ENCODE data around the gene RAP2A.

Gene RAP2A

DNA sequence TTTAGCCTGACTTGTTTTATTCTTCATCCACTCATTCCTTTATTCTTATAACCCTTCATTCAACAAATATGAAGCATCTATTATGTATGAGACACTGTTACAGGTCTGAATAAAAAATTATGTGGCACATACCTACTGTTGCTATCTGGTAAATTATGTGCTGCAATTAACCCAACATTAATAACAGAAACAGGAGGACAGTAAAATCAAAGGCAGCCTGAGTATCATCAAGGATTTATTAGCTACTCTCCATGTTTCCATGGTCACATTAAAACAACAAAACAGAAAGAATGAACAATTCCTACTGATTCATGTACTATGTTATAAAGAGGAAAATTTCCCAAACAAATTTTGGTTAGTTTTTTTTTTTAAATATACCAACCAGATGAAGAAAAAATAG is 43.9 kb downstream of the RAP2A start:
- Histone ChIP-seq H3K4me1 (ENCODE audit: low read length) (no peaks in the 10 kb centered on the region), H3K36me3 (replicated peaks; ENCODE audit: insufficient read depth, low read length) (no peaks in the 10 kb centered on the region), H3K9me2 (replicated peaks; ENCODE audit: insufficient read depth, low read length) (no peaks in the 10 kb centered on the region), H3K27ac (ENCODE audit: low read length) (no peak overlapping the region), H3K4me3 (ENCODE audit: low read length) (no peak overlapping the region), H3K9me3 (replicated peaks; ENCODE audit: insufficient read depth, low read length) (no peaks in the 10 kb centered on the region), H3F3A (ENCODE audit: insufficient read depth, low read length) (no peaks in the 10 kb centered on the region), H3K9ac (ENCODE audit: low read length) (no peak overlapping the region), H3K79me2 (ENCODE audit: low read length) (no peaks in the 10 kb centered on the region), H4K20me1 (ENCODE audit: insufficient read depth, low read length) (no peaks in the 10 kb centered on the region), H2AFZ (ENCODE audit: low read length) (no peak overlapping the region), H3K4me2 (ENCODE audit: low read depth, low read length) (no peak overlapping the region), H3K27me3 (replicated peaks; ENCODE audit: insufficient read depth, low read length) (no peaks in the 10 kb centered on the region)
- DNase-seq, result no peak
- no peak for TF ChIP-seq EZH2 (optimal IDR thresholded peaks at IDR 0.05; ENCODE audit: low read depth, low read length)
- TF ChIP-seq EZH2phosphoT487 (IDR thresholded peaks at IDR 0.05; ENCODE audit: low read length), result no peak
- TF ChIP-seq, protein P1, sequence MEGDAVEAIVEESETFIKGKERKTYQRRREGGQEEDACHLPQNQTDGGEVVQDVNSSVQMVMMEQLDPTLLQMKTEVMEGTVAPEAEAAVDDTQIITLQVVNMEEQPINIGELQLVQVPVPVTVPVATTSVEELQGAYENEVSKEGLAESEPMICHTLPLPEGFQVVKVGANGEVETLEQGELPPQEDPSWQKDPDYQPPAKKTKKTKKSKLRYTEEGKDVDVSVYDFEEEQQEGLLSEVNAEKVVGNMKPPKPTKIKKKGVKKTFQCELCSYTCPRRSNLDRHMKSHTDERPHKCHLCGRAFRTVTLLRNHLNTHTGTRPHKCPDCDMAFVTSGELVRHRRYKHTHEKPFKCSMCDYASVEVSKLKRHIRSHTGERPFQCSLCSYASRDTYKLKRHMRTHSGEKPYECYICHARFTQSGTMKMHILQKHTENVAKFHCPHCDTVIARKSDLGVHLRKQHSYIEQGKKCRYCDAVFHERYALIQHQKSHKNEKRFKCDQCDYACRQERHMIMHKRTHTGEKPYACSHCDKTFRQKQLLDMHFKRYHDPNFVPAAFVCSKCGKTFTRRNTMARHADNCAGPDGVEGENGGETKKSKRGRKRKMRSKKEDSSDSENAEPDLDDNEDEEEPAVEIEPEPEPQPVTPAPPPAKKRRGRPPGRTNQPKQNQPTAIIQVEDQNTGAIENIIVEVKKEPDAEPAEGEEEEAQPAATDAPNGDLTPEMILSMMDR (IDR thresholded peaks at IDR 0.05; ENCODE audit: low read length), result no peak

DNA sequence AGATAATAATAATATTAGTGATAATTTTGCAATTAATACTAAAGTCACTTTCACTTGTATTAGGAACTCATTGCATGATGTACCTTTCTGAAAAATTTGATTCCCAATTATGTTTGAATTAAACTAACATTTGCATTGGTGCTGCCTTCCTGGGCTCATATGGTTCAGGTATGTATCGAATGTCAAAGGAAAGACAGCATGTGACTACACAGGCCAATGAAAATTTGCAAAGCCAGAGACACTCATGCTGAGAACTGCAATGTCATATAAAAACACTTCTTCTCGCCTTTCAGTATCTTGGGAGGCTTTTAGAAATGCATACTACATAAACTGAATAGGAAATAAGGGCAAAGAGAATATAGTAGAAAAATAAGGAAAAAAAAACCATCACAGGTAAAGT is 44.3 kb downstream of the RAP2A start:
- H3K36me3 ChIP-seq (replicated peaks; ENCODE audit: insufficient read depth, low read length), result no peaks in the 10 kb centered on the region
- no peak for DNase-seq
- no peaks in the 10 kb centered on the region for H3K4me1 ChIP-seq (ENCODE audit: low read length)
- no peak overlapping the region for H3K9ac ChIP-seq (ENCODE audit: low read length)
- no peak overlapping the region for H3K27ac ChIP-seq (ENCODE audit: low read length)
- H4K20me1 ChIP-seq (ENCODE audit: insufficient read depth, low read length), result no peaks in the 10 kb centered on the region
- H3K4me3 ChIP-seq (ENCODE audit: low read length), result no peak overlapping the region
- H3K9me3 ChIP-seq (replicated peaks; ENCODE audit: insufficient read depth, low read length), result no peaks in the 10 kb centered on the region
- H2AFZ ChIP-seq (ENCODE audit: low read length), result no peak overlapping the region
- TF ChIP-seq, protein P1 (IDR thresholded peaks at IDR 0.05; ENCODE audit: low read length), result no peak
- TF ChIP-seq EZH2 (optimal IDR thresholded peaks at IDR 0.05; ENCODE audit: low read depth, low read length), result no peak
- no peak for TF ChIP-seq EZH2phosphoT487 (IDR thresholded peaks at IDR 0.05; ENCODE audit: low read length)
- no peak overlapping the region for H3K4me2 ChIP-seq (ENCODE audit: low read depth, low read length)
- H3K79me2 ChIP-seq (ENCODE audit: low read length), result no peaks in the 10 kb centered on the region
- no peaks in the 10 kb centered on the region for H3K27me3 ChIP-seq (replicated peaks; ENCODE audit: insufficient read depth, low read length)
- no peaks in the 10 kb centered on the region for H3K9me2 ChIP-seq (replicated peaks; ENCODE audit: insufficient read depth, low read length)
- H3F3A ChIP-seq (ENCODE audit: insufficient read depth, low read length), result no peaks in the 10 kb centered on the region

DNA sequence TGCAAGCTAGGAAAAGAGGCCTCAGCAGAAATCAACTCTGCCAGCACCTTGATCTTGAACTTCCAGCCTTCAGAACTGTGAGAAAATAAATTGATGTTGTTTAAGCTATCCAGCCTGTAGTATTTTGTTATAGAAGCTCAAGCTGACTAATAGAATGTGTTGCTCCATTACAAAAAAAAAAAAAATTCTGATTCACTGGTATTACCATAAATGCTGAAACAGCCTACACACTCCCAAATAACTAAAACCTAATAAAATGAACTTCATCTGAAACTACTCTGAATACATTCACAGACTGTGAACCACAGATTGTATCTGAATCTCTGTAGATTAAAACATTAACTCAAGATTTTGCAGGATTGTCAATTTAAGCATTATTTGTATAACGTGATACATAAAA is 49.5 kb downstream of the RAP2A start:
- no peaks in the 10 kb centered on the region for H3K9me3 ChIP-seq (replicated peaks; ENCODE audit: insufficient read depth, low read length)
- H3K9ac ChIP-seq (ENCODE audit: low read length), result no peak overlapping the region
- no peak overlapping the region for H2AFZ ChIP-seq (ENCODE audit: low read length)
- H3K4me1 ChIP-seq (ENCODE audit: low read length), result no peaks in the 10 kb centered on the region
- H3K4me3 ChIP-seq (ENCODE audit: low read length), result no peak overlapping the region
- no peak for DNase-seq
- H4K20me1 ChIP-seq (ENCODE audit: insufficient read depth, low read length), result no peaks in the 10 kb centered on the region
- H3K4me2 ChIP-seq (ENCODE audit: low read depth, low read length), result no peak overlapping the region
- no peaks in the 10 kb centered on the region for H3K79me2 ChIP-seq (ENCODE audit: low read length)
- no peaks in the 10 kb centered on the region for H3K27me3 ChIP-seq (replicated peaks; ENCODE audit: insufficient read depth, low read length)
- H3F3A ChIP-seq (ENCODE audit: insufficient read depth, low read length), result no peaks in the 10 kb centered on the region
- TF ChIP-seq EZH2 (optimal IDR thresholded peaks at IDR 0.05; ENCODE audit: low read depth, low read length) (no peak), EZH2phosphoT487 (IDR thresholded peaks at IDR 0.05; ENCODE audit: low read length) (no peak)
- TF ChIP-seq, protein P1 (IDR thresholded peaks at IDR 0.05; ENCODE audit: low read length), result no peak
- H3K27ac ChIP-seq (ENCODE audit: low read length), result no peak overlapping the region
- H3K36me3 ChIP-seq (replicated peaks; ENCODE audit: insufficient read depth, low read length), result no peaks in the 10 kb centered on the region
- H3K9me2 ChIP-seq (replicated peaks; ENCODE audit: insufficient read depth, low read length), result no peaks in the 10 kb centered on the region
